Measurements from ENCODE around the gene DFFA.

GRCh38 chr1:10419351-10419750 lies 53.0 kb downstream of the DFFA start:
- TF ChIP-seq POLR2A (IDR thresholded peaks at IDR 0.05; ENCODE audit: low read depth), result no peak
- TF ChIP-seq CTCF (IDR thresholded peaks at IDR 0.05), result no peak
- no peak for TF ChIP-seq POLR2AphosphoS5 (IDR thresholded peaks at IDR 0.05)
